HUDEP-2 (cell line): ENCODE data around the gene MYO16.

Experiments
- DNase-seq, 76 experiments: peaks; one replicate each; lab custom pipeline; 2025; ENCODE audit not compliant: unreplicated experiment in 76 of 76; lab: John Stamatoyannopoulos, UW

The MYO16 gene

DNA sequence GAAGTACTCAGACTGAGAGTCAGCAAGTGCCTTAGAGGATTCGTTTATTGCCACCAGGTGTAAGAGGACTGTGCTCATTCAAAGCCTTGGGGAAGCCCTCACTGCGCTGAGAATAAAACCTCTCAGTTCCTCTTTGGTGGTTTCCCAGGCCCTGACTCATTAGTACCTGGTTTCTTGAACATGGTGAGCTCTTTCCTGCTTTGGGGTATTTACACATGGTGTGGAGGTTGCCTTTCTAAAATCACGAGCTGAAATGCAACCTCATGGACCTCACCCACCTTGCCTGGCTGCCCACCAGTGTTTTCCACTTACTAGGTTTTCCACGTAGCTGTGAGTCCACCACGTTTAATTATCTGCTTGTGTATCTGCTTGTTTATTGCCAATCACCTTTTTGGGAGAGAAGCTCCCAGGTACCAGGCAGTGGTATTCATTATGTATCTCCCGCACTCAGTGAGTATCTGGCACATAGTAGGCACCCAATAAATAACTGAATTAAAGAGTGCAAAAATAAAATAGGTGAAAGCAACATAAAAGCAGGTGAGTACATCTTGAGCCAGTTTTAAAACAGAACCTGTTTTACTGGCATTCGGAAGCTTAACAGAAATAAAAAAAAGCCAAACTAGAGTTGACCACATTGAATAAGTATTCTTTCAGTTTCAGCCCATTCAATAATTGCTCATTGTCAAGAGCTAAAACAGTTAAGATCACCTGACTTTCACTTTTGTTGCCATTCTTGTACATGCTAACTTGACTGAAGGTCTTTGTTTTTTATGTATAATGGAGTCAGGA lies 533.0 kb downstream of the MYO16 start:
- DNase-seq = no peak

GRCh38 chr13:109163037-109163379 lies 533.6 kb downstream of the MYO16 start:
- no peak for DNase-seq

- no peak for DNase-seq
Observed at GRCh38 chr13:109165417-109165904, 536.0 kb downstream of the MYO16 start.

GRCh38 chr13:109166804-109167203 lies 537.4 kb downstream of the MYO16 start:
- no peak for DNase-seq

GRCh38 chr13:109172136-109172535 lies 542.7 kb downstream of the MYO16 start:
- DNase-seq = no peak

- no peak for DNase-seq
Observed at GRCh38 chr13:109175666-109176065, 546.3 kb downstream of the MYO16 start.

DNA sequence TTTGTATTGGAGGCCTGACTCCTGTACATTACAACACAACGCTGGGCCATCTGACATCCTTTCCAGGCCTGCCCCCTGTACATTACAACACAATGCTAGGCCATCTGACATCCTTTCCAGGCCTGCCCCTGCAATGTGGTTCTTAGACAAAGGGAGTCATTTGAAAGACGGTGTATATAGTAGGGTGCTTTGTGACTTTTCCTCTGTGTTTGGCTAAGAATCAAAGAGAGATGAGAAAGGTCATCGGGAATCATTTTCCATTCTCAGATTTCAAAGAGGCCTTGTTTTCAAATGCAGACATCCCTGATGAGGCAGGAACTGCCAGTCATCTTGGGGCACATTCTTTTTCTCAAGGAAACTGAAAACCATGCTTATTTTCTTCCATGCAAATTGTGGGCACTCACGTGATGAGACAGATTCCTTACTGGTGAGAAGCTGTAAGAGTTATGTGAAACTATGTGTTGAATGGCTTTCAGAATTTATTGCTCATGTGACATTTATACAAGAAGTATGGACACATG lies 551.6 kb downstream of the MYO16 start:
- no peak for DNase-seq

GRCh38 chr13:109182777-109183465 lies 553.5 kb downstream of the MYO16 start:
- DNase-seq = no peak

DNA sequence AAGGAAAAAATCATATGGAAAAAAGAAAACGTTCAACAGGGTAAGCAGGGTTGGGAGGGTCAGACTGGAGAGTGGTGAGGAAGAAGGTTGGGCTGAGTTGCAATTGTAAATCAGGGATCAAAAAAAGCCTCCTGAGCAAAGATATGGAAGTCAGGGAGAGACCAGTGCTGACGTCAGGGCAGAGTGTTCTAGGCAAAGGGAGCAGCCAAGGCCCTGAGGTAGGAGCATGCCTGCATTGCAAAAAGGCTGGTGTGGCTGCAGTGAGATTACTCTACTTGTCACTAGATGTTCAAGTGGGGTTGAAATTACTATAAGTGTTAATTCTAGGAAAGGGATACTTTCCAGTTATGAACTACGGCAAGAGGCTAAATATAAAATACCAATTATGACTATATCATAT lies 562.0 kb downstream of the MYO16 start:
- DNase-seq = no peak

DNA sequence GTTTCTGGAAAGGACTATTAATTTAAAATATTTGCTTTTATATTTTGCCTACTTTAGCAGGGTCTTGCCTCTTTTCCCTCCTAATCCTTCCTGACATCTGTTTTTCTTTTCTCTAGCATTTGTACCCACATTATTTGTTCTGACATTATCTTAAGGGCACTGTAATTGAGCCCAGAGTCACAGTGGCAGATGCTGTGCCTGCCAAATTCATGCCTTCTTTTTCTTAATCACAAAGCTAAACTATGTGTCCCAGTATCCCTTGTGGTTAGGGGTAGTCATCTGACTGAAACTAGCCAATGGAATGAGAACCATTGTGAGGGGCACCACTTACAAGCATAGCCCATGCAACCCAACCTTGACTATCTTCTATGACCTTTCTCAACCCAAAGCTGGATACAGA lies 562.9 kb downstream of the MYO16 start:
- DNase-seq = no peak

GRCh38 chr13:109196948-109197347 lies 567.5 kb downstream of the MYO16 start:
- DNase-seq = peak in 2 of 76 experiments; percentile 2 to 5

DNA sequence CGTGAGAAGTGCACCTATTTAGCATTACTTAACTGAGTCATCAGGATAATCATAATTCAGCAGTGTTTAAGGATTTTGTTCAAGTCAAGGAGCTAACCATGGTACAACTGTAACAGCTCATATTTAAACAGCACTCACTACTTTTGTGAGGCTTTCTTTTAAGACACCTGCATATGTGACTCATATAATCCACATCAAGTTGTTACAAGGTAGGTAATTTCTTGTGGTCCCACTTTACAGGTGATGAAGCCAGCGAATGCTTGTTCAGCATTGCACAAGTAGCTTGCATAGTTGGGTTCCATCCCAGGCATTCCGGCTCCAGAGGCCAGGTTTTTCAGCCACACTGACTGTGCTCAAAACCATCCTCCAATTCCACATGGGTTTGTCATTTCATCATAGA lies 569.2 kb downstream of the MYO16 start:
- DNase-seq = no peak

DNA sequence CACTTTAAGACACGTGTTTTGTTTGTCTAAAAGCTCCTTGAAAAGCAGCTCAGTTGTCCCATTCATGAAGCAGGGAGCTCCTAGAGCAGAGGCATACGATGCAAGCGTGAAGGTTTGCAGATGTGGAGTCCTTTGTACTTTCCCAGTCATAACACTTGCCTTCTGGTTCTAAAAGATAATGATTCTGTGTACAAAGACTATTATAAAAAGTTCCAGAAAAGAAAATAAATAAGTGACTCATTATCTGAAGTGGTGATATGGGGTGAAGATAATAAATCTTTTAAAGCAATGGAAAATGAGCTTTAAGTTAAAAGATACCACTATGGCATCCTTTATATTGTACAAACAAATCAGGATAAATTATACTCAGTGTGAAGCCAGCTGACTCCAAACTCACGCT lies 569.9 kb downstream of the MYO16 start:
- DNase-seq = no peak

DNA sequence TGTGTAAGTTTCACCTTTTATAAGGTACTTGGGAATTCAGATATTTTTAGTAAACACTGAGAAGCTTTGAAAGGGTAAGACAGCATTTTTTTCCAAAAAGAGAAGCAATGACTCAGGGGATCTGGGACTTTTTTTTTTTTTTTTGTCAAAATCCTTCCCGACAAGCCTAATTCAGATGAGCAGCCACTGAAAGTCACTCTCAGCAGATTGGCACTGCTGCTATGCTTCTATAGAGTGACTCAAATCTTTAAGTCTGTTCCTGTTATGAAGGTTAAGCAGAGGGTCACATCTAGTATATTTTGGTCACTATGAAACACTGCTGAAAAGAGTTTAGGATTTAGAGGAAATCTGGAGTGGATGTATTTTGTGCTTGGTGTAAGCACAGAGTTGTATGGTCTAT lies 571.1 kb downstream of the MYO16 start:
- DNase-seq = no peak

DNA sequence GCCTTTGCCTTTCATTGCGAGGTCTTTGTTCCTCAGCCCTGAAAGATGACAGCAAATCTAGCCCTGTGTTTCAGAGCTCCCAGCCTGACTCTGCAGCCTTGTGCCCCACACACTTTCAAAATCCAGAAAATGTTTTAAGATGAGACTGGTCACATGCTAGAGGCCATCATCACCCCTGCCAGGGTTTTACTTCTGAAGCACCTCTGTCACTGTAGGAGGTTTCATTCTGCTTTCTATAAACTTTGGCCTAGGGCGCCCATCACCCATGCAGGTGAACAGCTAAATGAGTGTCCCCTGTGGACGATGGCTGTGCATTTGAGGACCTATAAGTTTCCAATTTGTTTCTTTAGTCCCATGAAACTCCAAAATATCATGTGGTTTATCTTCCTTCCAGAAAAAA lies 574.2 kb downstream of the MYO16 start:
- DNase-seq = no peak

GRCh38 chr13:109204252-109204651 lies 574.8 kb downstream of the MYO16 start:
- no peak for DNase-seq

DNA sequence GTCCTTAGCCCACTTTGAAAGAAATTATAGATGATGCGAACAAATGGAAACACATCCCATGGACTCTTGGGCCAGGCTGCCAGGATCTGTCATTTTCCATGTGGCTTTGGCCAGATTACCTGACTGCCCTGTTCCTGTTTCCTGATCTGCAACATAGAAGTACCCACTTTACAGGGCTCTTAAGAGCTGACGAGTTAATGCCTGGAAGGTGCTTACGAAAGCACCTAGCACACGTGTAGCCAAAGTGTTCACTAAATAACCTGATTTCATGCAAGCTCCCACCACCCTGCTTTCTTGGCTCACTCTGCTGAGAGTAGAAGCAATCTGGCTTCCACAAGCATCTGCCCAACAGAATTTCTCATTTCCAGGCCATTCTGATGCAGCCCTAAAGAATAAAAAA lies 575.2 kb downstream of the MYO16 start:
- no peak for DNase-seq

DNA sequence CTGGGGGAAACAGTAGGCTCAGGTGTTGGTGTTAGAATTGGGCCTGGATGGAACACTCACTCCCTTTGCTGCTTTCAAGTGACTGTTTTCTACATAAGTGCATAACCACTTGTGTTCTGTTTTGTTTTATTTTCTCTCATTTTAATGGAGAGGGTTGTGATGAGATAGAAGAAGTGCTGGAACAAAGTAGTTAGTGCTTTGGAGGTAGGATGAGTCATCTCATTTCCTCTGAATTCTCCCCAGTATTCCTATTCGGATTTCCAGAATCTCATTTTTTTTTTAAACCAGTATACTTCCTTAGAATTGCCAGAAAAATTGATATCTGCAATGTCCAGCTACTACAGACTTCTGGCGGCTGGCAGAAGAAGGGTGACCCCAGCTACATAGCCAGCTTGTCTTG lies 575.9 kb downstream of the MYO16 start:
- no peak for DNase-seq

GRCh38 chr13:109206616-109207015 lies 577.2 kb downstream of the MYO16 start:
- no peak for DNase-seq

DNA sequence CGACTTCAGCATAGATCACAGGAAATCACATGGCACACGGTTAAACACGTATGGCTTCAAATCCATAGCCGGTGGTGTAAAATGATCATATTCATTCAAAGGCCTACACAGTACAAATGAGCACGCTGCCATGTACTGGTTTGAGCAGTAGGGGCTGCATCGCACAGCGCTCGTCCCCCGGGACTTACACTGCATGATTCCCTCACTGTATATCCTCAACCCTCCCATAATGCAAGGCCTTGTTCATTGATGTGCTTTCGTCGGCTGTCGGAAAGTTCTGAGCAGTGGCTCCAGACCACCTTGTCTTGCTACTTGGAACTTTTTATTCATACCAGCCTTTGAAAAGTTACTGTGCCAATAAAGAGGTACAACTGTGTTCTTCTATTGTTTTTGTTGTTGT lies 578.2 kb downstream of the MYO16 start:
- no peak for DNase-seq

DNA sequence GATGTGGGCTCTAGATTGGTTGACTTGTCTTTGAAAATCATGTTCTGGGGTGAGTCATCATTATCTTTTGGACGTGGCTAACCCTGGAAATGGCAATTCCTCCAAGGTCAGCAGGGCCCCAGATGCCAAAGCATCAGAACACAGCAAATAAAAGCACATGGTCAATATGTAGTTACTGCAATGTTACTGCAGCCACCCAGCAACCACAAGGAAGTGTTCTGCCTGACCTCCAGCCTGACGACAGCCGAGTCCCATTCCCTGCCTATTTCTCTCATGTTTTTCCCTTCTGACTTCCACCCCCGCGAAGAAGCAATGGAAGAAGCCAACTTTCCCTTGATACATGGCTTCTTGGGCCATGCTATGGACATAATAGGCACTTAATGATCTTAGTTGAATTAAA lies 579.1 kb downstream of the MYO16 start:
- DNase-seq = no peak

GRCh38 chr13:109209526-109209925 lies 580.1 kb downstream of the MYO16 start:
- DNase-seq = no peak
